Skeletal muscle satellite cell (primary cell): ENCODE results near the gene TIE1.

Source experiments
- H3K27me3 ChIP-seq: 2 replicates; pipeline ENCODE4 v1.7.0; 2013; ENCODE audit warnings: low read length; ENCODE audit not compliant: control insufficient read depth, insufficient read depth
- H3K36me3 ChIP-seq: 2 replicates; pipeline ENCODE4 v1.7.0; 2013; ENCODE audit warnings: mild to moderate bottlenecking, control low read depth, low read length; ENCODE audit not compliant: insufficient read depth
- H3K4me1 ChIP-seq: 2 replicates; pipeline ENCODE4 v1.7.0; 2013; ENCODE audit warnings: low read length; ENCODE audit not compliant: control insufficient read depth, insufficient read depth
- H3K4me2 ChIP-seq: 2 replicates; pipeline ENCODE4 v1.7.0; 2013; ENCODE audit warnings: mild to moderate bottlenecking, low read length
- H3K4me3 ChIP-seq: 2 replicates; pipeline ENCODE4 v1.7.0; 2013; ENCODE audit warnings: low read length
- H3K9ac ChIP-seq: 2 replicates; pipeline ENCODE4 v1.7.0; 2013; ENCODE audit warnings: mild to moderate bottlenecking, low read depth, low read length, moderate library complexity
- H3K9me3 ChIP-seq: replicated peaks from 2 replicates; pipeline ENCODE4 v1.7.0; 2013; ENCODE audit warnings: mild to moderate bottlenecking, control low read depth, low read length

The TIE1 gene

GRCh38 chr1:43286115-43286514 lies 14.7 kb upstream of the TIE1 start:
- H3K27me3 ChIP-seq = peaks cover 45% of the 10 kb centered on the region

GRCh38 chr1:43286533-43286932 lies 14.2 kb upstream of the TIE1 start:
- Histone ChIP-seq H3K4me2 (no peak overlapping the region), H3K27me3 (peaks cover 45% of the 10 kb centered on the region), H3K4me1 (no peaks in the 10 kb centered on the region), H3K9ac (no peak overlapping the region), H3K9me3 (no peaks in the 10 kb centered on the region), H3K36me3 (no peaks in the 10 kb centered on the region), H3K4me3 (no peak overlapping the region)

More at GRCh38 chr1:43286115-43286514, 14.7 kb upstream of the TIE1 start:
- H3K4me2 ChIP-seq = no peak overlapping the region
- no peaks in the 10 kb centered on the region for H3K36me3 ChIP-seq
- no peak overlapping the region for H3K4me3 ChIP-seq
- H3K9ac ChIP-seq = no peak overlapping the region
- H3K4me1 ChIP-seq = no peaks in the 10 kb centered on the region
- H3K9me3 ChIP-seq = no peaks in the 10 kb centered on the region

GRCh38 chr1:43288058-43288784 lies 12.6 kb upstream of the TIE1 start:
- H3K4me3 ChIP-seq = no peak overlapping the region
- H3K36me3 ChIP-seq = no peaks in the 10 kb centered on the region
- H3K27me3 ChIP-seq = peaks cover 45% of the 10 kb centered on the region
- no peaks in the 10 kb centered on the region for H3K4me1 ChIP-seq
- no peaks in the 10 kb centered on the region for H3K9me3 ChIP-seq
- H3K4me2 ChIP-seq = no peak overlapping the region
- no peak overlapping the region for H3K9ac ChIP-seq

GRCh38 chr1:43288785-43289706 lies 11.7 kb upstream of the TIE1 start:
- H3K36me3 ChIP-seq = no peaks in the 10 kb centered on the region

GRCh38 chr1:43292216-43292615 lies 8.6 kb upstream of the TIE1 start:
- Histone ChIP-seq H3K4me1 (peaks cover 16% of the 10 kb centered on the region), H3K9ac (no peak overlapping the region), H3K27me3 (peaks cover 22% of the 10 kb centered on the region), H3K36me3 (no peaks in the 10 kb centered on the region), H3K9me3 (no peaks in the 10 kb centered on the region), H3K4me2 (no peak overlapping the region), H3K4me3 (no peak overlapping the region)

More at GRCh38 chr1:43288785-43289706, 11.7 kb upstream of the TIE1 start:
- peaks cover 38% of the 10 kb centered on the region for H3K27me3 ChIP-seq
- no peak overlapping the region for H3K4me3 ChIP-seq
- H3K9me3 ChIP-seq = no peaks in the 10 kb centered on the region
- no peaks in the 10 kb centered on the region for H3K4me1 ChIP-seq
- H3K4me2 ChIP-seq = no peak overlapping the region
- no peak overlapping the region for H3K9ac ChIP-seq

GRCh38 chr1:43292679-43293078 lies 8.1 kb upstream of the TIE1 start:
- no peaks in the 10 kb centered on the region for H3K36me3 ChIP-seq
- peaks cover 16% of the 10 kb centered on the region for H3K4me1 ChIP-seq
- no peak overlapping the region for H3K9ac ChIP-seq
- H3K9me3 ChIP-seq = no peaks in the 10 kb centered on the region
- H3K4me3 ChIP-seq = no peak overlapping the region
- H3K4me2 ChIP-seq = no peak overlapping the region
- peaks cover 17% of the 10 kb centered on the region for H3K27me3 ChIP-seq

GRCh38 chr1:43293176-43293575 lies 7.6 kb upstream of the TIE1 start:
- Histone ChIP-seq H3K4me3 (no peak overlapping the region), H3K36me3 (no peaks in the 10 kb centered on the region), H3K4me1 (peaks cover 16% of the 10 kb centered on the region), H3K9ac (no peak overlapping the region), H3K9me3 (no peaks in the 10 kb centered on the region), H3K27me3 (peaks cover 14% of the 10 kb centered on the region), H3K4me2 (no peak overlapping the region)

- Histone ChIP-seq H3K4me3 (no peak overlapping the region), H3K9me3 (no peaks in the 10 kb centered on the region), H3K4me2 (no peak overlapping the region), H3K27me3 (peaks cover 6% of the 10 kb centered on the region), H3K9ac (no peak overlapping the region), H3K4me1 (peaks cover 16% of the 10 kb centered on the region), H3K36me3 (no peaks in the 10 kb centered on the region)
Observed at GRCh38 chr1:43293896-43294760, 6.7 kb upstream of the TIE1 start.

GRCh38 chr1:43294761-43295160 lies 6.0 kb upstream of the TIE1 start:
- H3K9ac ChIP-seq = no peak overlapping the region
- no peak overlapping the region for H3K4me2 ChIP-seq
- H3K4me1 ChIP-seq = peaks cover 16% of the 10 kb centered on the region
- H3K36me3 ChIP-seq = no peaks in the 10 kb centered on the region
- H3K27me3 ChIP-seq = peaks cover 4% of the 10 kb centered on the region
- H3K4me3 ChIP-seq = no peak overlapping the region
- no peaks in the 10 kb centered on the region for H3K9me3 ChIP-seq

GRCh38 chr1:43296207-43296606 lies 4.6 kb upstream of the TIE1 start:
- H3K4me2 ChIP-seq = no peak overlapping the region
- H3K4me3 ChIP-seq = no peak overlapping the region
- no peak overlapping the region for H3K9ac ChIP-seq
- H3K36me3 ChIP-seq = no peaks in the 10 kb centered on the region
- peaks cover 16% of the 10 kb centered on the region for H3K4me1 ChIP-seq
- H3K27me3 ChIP-seq = peaks cover 10% of the 10 kb centered on the region
- no peaks in the 10 kb centered on the region for H3K9me3 ChIP-seq

- H3K9me3 ChIP-seq = no peaks in the 10 kb centered on the region
- H3K4me1 ChIP-seq = peaks cover 16% of the 10 kb centered on the region
- H3K9ac ChIP-seq = no peak overlapping the region
- H3K4me3 ChIP-seq = no peak overlapping the region
- no peak overlapping the region for H3K4me2 ChIP-seq
- H3K36me3 ChIP-seq = no peaks in the 10 kb centered on the region
- H3K27me3 ChIP-seq = peaks cover 10% of the 10 kb centered on the region
Observed at GRCh38 chr1:43298055-43298454, 2.7 kb upstream of the TIE1 start.
